ENCODE results near the gene ZNF669.

Gene ZNF669

GRCh38 chr1:247054992-247055415, 49.2 kb downstream of the ZNF669 start:
- FAIRE-seq, result no peak
